LNCAP (cell line): ENCODE measurements around the gene PLEKHO2.

Experiments used
- CTCF ChIP-seq: fragments of 450-650 bp; IDR thresholded peaks from 2 replicates; pipeline ENCODE4 v1.5.1; 2017; ENCODE audit warnings: mild to moderate bottlenecking

The PLEKHO2 gene

GRCh38 chr15:64825431-64826294 is 16.1 kb upstream of the PLEKHO2 start, which contains the start of gene PIF1:
PIF1 (minus strand) TSS chr15:64825647; CDS start chr15:64824335, 1,312 bp downstream.
- TF ChIP-seq CTCF, result no peak

GRCh38 chr15:64828985-64829384 is 12.7 kb upstream of the PLEKHO2 start:
- no peak for TF ChIP-seq CTCF

- no peak for TF ChIP-seq CTCF
Measured at GRCh38 chr15:64833690-64834089, 8.0 kb upstream of the PLEKHO2 start.

GRCh38 chr15:64836023-64836536 is 5.6 kb upstream of the PLEKHO2 start:
- no peak for TF ChIP-seq CTCF

- no peak for TF ChIP-seq CTCF
Measured at GRCh38 chr15:64837502-64837901, 4.2 kb upstream of the PLEKHO2 start.

GRCh38 chr15:64841060-64841343 is 713 bp upstream of the PLEKHO2 start:
- TF ChIP-seq CTCF, result no peak

GRCh38 chr15:64842096-64842939 is 603 bp downstream of the PLEKHO2 start:
- no peak for TF ChIP-seq CTCF
